Muscle layer of colon (tissue), 2 donors: ENCODE results near the gene NAPG.
"Not testable (repeated sequence)": the region's sequence is repeated elsewhere in the genome, so short reads cannot be mapped to it uniquely, and the experiment has no call there.

Experiments
- H3K27ac ChIP-seq: one replicate; pipeline ENCODE4 v1.7.0; 2013; ENCODE audit warnings: low read depth, mild to moderate bottlenecking, low read length, moderate library complexity
- H3K27me3 ChIP-seq, 2 donors: one replicate each; pipeline ENCODE4 v1.7.0; 2013; ENCODE audit warnings: low read length in 2 of 2, mild to moderate bottlenecking in 2 of 2; ENCODE audit not compliant: insufficient read depth in 2 of 2, control insufficient read depth in 1 of 2
- H3K36me3 ChIP-seq: one replicate; pipeline ENCODE4 v1.7.0; 2013; ENCODE audit warnings: mild to moderate bottlenecking, low read length; ENCODE audit not compliant: insufficient read depth
- H3K4me1 ChIP-seq: one replicate; pipeline ENCODE4 v1.7.0; 2013; ENCODE audit warnings: mild to moderate bottlenecking, low read length; ENCODE audit not compliant: insufficient read depth
- H3K4me3 ChIP-seq, 2 donors: one replicate each; pipeline ENCODE4 v1.7.0; 2013; ENCODE audit warnings: low read length in 2 of 2, low read depth in 1 of 2, mild to moderate bottlenecking in 1 of 2, moderate library complexity in 1 of 2
- H3K9ac ChIP-seq: one replicate; pipeline ENCODE4 v1.7.0; 2013; ENCODE audit warnings: low read length
- H3K9me3 ChIP-seq: one replicate; pipeline ENCODE4 v1.7.0; 2013; ENCODE audit warnings: mild to moderate bottlenecking, low read length
- donor health status: abdominal sarcoma.
- donor health status: Adenocarcinoma of cecum.

Gene NAPG

DNA sequence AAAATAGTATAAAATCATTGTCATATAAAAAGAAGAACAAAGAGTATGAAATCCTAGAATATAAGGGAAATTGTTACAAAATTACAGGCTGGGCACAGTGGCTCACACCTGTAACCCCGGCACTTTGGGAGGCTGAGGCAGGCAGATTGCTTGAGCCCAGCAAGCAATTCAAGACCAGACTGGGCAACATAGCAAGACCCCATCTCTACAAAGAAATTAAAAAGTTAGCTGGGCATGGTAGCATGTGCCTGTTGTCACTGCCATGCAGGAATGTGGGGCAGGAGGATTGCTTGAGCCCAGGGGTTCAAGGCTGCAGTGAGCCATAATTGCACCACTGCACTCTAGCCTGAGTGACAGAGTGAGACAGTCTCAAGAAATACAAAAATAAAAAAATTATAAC is 44.8 kb downstream of the NAPG start:
- H3K27ac ChIP-seq, result no peak overlapping the region
- no peak overlapping the region for H3K4me3 ChIP-seq
- H3K27me3 ChIP-seq, result no peaks in the 10 kb centered on the region
- no peak overlapping the region for H3K9ac ChIP-seq
- no peaks in the 10 kb centered on the region for H3K4me1 ChIP-seq
- no peaks in the 10 kb centered on the region for H3K36me3 ChIP-seq
- H3K9me3 ChIP-seq, result no peaks in the 10 kb centered on the region

DNA sequence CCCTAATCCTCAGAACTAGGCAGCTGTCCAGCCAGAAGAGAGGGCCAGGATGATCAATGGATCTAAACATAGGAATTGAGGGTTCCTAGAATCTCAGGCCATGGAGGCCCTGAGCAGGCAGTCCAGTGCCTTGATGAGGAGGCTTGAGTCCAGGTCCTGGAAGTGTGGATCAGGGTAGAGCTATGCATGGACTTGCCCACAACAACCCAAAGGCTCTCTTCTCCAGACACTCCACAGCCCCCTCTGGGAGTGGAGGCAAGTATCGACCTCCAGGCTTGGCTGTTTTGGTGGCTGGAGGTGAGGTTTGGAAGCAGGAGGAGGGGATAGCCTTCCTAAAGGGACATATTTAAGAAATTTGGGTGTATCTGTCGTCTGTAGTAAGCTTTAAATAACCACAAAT is 45.7 kb downstream of the NAPG start:
- H3K4me3 ChIP-seq, result no peak overlapping the region
- no peaks in the 10 kb centered on the region for H3K4me1 ChIP-seq
- H3K36me3 ChIP-seq, result no peaks in the 10 kb centered on the region
- H3K9me3 ChIP-seq, result no peaks in the 10 kb centered on the region
- H3K27me3 ChIP-seq, result no peaks in the 10 kb centered on the region
- no peak overlapping the region for H3K27ac ChIP-seq
- no peak overlapping the region for H3K9ac ChIP-seq

DNA sequence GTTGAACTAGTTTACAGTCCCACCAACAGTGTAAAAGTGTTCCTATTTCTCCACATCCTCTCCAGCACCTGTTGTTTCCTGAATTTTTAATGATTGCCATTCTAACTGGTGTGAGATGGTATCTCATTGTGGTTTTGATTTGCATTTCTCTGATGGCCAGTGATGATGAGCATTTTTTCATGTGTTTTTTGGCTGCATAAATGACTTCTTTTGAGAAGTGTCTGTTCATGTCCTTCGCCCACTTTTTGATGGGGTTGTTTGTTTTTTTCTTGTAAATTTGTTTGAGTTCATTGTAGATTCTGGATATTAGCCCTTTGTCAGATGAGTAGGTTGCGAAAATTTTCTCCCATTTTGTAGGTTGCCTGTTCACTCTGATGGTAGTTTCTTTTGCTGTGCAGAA is 47.4 kb downstream of the NAPG start:
- H3K36me3 ChIP-seq, H3K27me3 ChIP-seq, H3K9me3 ChIP-seq, H3K27ac ChIP-seq, H3K9ac ChIP-seq, H3K4me1 ChIP-seq, H3K4me3 ChIP-seq: not testable (repeated sequence)

DNA sequence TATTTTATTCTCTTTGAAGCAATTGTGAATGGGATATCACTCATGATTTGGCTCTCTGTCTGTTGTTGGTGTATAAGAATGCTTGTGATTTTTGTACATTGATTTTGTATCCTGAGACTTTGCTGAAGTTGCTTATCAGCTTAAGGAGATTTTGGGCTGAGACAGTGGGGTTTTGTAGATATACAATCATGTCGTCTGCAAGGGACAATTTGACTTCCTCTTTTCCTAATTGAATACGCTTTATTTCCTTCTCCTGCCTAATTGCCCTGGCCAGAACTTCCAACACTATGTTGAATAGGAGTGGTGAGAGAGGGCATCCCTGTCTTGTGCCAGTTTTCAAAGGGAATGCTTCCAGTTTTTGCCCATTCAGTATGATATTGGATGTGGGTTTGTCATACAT is 48.6 kb downstream of the NAPG start:
- not testable (repeated sequence) for H3K4me1 ChIP-seq, H3K9ac ChIP-seq, H3K36me3 ChIP-seq, H3K4me3 ChIP-seq, H3K9me3 ChIP-seq, H3K27ac ChIP-seq, H3K27me3 ChIP-seq

DNA sequence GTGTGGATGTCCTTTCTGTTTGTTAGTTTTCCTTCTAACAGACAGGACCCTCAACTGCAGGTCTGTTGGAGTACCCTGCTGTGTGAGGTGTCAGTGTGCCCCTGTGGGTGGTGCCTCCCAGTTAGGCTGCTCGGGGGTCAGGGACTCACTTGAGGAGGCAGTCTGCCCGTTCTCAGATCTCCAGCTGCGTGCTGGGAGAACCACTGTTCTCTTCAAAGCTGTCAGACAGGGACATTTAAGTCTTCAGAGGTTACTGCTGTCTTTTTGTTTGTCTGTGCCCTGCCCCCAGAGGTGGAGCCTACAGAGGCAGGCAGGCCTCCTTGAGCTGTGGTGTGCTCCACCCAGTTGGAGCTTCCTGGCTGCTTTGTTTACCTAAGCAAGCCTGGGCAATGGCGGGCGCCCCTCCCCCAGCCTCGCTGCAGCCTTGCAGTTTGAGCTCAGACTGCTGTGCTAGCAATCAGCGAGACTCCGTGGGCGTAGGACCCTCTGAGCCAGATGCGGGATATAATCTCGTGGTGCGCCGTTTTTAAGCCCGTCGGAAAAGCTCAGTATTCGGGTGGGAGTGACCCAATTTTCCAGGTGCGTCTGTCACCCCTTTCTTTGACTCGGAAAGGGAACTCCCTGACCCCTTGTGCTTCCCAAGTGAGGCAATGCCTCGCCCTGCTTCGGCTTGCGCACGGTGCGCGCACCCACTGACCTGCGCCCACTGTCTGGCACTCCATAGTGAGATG is 52.2 kb downstream of the NAPG start:
- H3K4me1 ChIP-seq, H3K9me3 ChIP-seq, H3K36me3 ChIP-seq, H3K27ac ChIP-seq, H3K4me3 ChIP-seq, H3K27me3 ChIP-seq, H3K9ac ChIP-seq: not testable (repeated sequence)

DNA sequence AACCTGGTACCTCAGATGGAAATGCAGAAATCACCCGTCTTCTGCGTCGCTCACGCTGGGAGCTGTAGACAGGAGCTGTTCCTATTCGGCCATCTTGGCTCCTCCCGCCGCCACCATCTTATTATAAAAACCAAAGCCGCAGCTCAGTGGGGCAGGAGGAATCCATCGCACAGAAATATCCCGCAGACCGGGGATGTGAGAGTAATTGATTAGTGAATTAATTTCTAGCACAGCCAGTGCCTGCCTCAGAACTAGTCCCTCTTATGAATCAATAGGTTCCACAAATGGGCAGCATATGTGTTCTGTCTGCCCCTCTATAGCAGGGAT is 52.7 kb downstream of the NAPG start:
- H3K36me3 ChIP-seq, H3K9ac ChIP-seq, H3K4me3 ChIP-seq, H3K27me3 ChIP-seq, H3K9me3 ChIP-seq, H3K27ac ChIP-seq, H3K4me1 ChIP-seq: not testable (repeated sequence)

DNA sequence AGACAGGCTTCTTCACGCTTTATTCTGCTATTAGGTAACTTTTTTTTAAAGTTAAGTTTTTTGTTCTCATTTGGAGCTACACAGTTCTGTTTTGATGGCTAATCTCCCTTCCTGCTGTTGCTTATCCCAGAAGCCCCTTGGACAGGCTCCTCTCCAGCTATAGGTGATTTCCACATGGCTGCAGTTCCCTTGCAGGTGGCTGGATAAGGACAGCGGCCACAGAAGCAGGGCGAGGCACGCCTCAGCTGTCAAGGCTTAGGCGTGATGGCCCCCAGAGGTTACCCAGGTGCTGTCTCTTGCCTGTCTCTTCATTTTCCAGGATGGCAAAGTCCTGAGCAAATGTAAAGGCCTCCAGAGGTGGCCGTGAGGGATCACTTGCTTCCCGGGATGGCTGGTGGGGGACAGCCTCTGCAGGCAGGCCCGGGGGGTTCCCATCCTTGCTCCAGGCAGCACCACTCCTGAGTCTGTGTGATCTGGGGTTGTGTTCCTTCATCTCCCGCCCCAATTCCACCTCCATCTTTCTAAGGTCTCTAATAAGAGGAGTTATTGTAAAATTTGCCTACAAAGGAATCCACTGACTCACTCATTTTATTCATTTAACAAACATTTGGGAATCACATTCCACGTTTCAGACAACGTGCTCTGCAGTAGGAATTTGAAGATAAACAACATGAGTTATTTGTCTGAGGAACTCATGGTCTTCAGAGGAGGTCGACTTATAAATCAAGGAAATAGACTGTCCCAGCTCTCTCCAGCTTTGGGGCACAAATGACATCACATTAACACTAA is 53.4 kb downstream of the NAPG start:
- H3K27me3 ChIP-seq, result no peaks in the 10 kb centered on the region
- no peak overlapping the region for H3K27ac ChIP-seq
- H3K9ac ChIP-seq, result no peak overlapping the region
- no peaks in the 10 kb centered on the region for H3K36me3 ChIP-seq
- H3K9me3 ChIP-seq, result no peaks in the 10 kb centered on the region
- no peak overlapping the region for H3K4me3 ChIP-seq
- no peaks in the 10 kb centered on the region for H3K4me1 ChIP-seq

DNA sequence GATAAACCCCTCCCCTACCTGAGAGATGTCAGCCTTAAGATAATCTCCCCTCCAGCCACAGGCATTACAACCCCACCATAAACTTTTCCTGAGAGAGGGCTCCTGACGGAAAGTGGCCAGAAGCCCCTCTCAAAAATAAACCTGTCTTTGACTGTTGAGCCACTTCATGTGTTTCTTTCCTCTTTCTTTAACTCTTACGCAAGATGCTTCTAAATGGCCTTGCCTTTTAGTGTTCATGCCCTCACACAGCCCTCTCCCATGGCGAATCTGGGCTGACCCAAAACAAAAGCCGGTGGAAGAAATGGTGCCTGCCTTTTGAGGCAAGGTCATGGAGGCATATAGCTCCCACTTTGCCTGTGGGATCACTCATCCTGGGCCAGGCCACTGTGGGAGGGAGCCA is 54.4 kb downstream of the NAPG start:
- no peak overlapping the region for H3K4me3 ChIP-seq
- H3K9me3 ChIP-seq, result no peaks in the 10 kb centered on the region
- H3K4me1 ChIP-seq, result no peaks in the 10 kb centered on the region
- no peak overlapping the region for H3K27ac ChIP-seq
- no peaks in the 10 kb centered on the region for H3K36me3 ChIP-seq
- H3K27me3 ChIP-seq, result no peaks in the 10 kb centered on the region
- no peak overlapping the region for H3K9ac ChIP-seq

DNA sequence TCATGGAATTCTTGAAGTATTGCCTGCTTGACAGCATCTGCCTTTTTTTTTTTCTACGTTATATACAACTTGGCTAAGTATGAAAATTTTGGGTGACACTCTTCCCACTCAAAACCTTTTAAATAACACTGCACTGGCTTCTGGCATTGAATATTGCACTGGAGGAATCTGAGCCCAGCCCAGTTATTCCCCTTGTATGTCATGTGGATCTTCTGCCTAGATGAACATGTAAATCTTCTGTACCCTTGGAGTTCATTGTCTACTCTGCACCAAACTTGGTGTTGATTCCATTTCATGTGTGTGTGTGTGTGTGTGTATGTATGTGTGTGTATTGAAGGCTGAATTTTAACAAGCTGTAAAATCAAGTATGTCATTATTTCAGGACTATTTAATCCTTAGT is 59.4 kb downstream of the NAPG start:
- Histone ChIP-seq H3K4me1 (no peaks in the 10 kb centered on the region), H3K4me3 (no peak overlapping the region), H3K27ac (no peak overlapping the region), H3K9ac (no peak overlapping the region), H3K36me3 (no peaks in the 10 kb centered on the region), H3K9me3 (no peaks in the 10 kb centered on the region), H3K27me3 (no peaks in the 10 kb centered on the region)

DNA sequence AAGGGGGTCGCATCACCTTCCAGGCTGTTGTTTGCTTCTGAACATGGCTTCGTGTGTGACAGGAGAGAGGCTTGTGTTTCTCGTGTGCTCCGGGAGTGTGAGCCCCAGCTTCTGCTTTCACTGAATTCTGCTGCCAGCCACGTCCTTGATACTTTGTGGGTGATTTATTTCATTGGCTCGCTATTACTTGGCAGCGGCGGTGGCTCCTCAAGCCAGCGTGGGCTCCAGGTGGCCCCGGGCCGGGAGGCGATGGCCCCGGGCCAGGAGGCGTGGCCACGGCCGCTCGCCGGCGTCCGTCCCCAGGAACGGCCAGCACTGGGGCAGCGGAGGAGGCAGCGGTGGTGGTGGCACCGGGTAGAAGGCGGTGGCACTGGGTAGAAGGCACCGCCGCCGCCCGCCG is 63.1 kb downstream of the NAPG start:
- no peak overlapping the region for H3K27ac ChIP-seq
- H3K4me1 ChIP-seq, result no peaks in the 10 kb centered on the region
- no peaks in the 10 kb centered on the region for H3K36me3 ChIP-seq
- no peak overlapping the region for H3K4me3 ChIP-seq
- no peak overlapping the region for H3K9ac ChIP-seq
- no peaks in the 10 kb centered on the region for H3K27me3 ChIP-seq
- H3K9me3 ChIP-seq, result no peaks in the 10 kb centered on the region

DNA sequence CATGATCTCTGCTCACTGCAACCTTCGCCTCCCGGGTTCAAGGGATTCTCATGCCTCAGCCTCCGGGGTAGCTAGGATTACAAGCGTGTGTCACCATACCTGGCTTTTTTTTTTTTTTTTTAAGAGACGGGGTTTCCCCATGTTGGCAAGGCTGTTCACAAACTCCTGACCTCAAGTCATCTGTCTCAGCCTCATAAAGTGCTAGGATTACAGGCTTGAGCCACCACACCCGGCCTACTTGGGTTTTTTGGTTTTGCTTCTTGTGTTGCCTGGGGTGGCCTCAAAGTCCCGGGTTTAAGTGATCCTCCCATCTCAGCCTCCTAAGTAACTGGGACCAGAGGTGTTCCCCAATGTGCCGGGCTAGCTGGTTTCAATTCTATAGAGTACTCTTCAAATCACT is 64.6 kb downstream of the NAPG start:
- Histone ChIP-seq H3K9me3 (no peaks in the 10 kb centered on the region), H3K27me3 (no peaks in the 10 kb centered on the region), H3K4me1 (no peaks in the 10 kb centered on the region), H3K4me3 (no peak overlapping the region), H3K36me3 (no peaks in the 10 kb centered on the region), H3K27ac (no peak overlapping the region), H3K9ac (no peak overlapping the region)

DNA sequence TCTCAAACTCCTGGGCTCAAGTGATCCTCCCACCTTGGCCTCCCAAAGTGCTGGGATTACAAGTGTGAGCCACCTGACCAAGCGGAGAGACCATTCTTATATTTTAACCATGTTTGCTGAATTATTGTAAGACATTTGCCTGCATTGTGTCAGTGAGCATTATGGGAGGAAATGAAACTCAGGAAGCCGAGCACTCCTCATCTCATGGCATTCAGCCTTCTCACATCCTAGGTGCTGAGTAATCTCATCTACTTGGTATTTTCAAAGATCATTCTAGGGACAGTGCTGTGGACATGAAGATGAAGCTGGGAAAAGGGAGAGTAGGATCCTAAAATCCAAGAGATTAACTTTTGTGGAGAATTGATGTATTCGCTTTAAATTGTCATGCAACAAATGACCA is 66.1 kb downstream of the NAPG start:
- no peaks in the 10 kb centered on the region for H3K36me3 ChIP-seq
- no peak overlapping the region for H3K4me3 ChIP-seq
- no peaks in the 10 kb centered on the region for H3K4me1 ChIP-seq
- no peak overlapping the region for H3K27ac ChIP-seq
- no peaks in the 10 kb centered on the region for H3K27me3 ChIP-seq
- H3K9me3 ChIP-seq, result no peaks in the 10 kb centered on the region
- H3K9ac ChIP-seq, result no peak overlapping the region
